ENCODE measurements around the gene DIAPH2.

- TF ChIP-seq CTCF (conservative IDR thresholded peaks at IDR 0.05; ENCODE audit: low read depth in 2 of 2) (no peak), CREB1 (CRISPR knock-in tag; IDR thresholded peaks at IDR 0.05; ENCODE audit: low read depth) (no peak), EZH2 (IDR thresholded peaks at IDR 0.05; ENCODE audit: low read depth, unreplicated experiment) (no peak), ETS1 (IDR thresholded peaks at IDR 0.05) (no peak), POLR2AphosphoS5 (IDR thresholded peaks at IDR 0.05; ENCODE audit: low read depth) (no peak), EZH2phosphoT487 (IDR thresholded peaks at IDR 0.05; ENCODE audit: unreplicated experiment) (no peak), ZNF331 (CRISPR knock-in tag; IDR thresholded peaks at IDR 0.05; ENCODE audit: low read depth) (no peak), JUNB (IDR thresholded peaks at IDR 0.05; ENCODE audit: unreplicated experiment) (no peak), ZNF114 (CRISPR knock-in tag; IDR thresholded peaks at IDR 0.05) (no peak), NANOG (IDR thresholded peaks at IDR 0.05; ENCODE audit: borderline replicate concordance) (no peak), STAT1 (IDR thresholded peaks at IDR 0.05; ENCODE audit: unreplicated experiment) (no peak)
- TF ChIP-seq, protein P1, sequence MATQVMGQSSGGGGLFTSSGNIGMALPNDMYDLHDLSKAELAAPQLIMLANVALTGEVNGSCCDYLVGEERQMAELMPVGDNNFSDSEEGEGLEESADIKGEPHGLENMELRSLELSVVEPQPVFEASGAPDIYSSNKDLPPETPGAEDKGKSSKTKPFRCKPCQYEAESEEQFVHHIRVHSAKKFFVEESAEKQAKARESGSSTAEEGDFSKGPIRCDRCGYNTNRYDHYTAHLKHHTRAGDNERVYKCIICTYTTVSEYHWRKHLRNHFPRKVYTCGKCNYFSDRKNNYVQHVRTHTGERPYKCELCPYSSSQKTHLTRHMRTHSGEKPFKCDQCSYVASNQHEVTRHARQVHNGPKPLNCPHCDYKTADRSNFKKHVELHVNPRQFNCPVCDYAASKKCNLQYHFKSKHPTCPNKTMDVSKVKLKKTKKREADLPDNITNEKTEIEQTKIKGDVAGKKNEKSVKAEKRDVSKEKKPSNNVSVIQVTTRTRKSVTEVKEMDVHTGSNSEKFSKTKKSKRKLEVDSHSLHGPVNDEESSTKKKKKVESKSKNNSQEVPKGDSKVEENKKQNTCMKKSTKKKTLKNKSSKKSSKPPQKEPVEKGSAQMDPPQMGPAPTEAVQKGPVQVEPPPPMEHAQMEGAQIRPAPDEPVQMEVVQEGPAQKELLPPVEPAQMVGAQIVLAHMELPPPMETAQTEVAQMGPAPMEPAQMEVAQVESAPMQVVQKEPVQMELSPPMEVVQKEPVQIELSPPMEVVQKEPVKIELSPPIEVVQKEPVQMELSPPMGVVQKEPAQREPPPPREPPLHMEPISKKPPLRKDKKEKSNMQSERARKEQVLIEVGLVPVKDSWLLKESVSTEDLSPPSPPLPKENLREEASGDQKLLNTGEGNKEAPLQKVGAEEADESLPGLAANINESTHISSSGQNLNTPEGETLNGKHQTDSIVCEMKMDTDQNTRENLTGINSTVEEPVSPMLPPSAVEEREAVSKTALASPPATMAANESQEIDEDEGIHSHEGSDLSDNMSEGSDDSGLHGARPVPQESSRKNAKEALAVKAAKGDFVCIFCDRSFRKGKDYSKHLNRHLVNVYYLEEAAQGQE (IDR thresholded peaks at IDR 0.05; ENCODE audit: unreplicated experiment), result no peak
Measured at GRCh38 chrX:97399400-97399799, 714.8 kb downstream of the DIAPH2 start.

Measured in GM23338 (cell line).